ENCODE measurements around the gene HSPA1L. TPM values are rescaled to one million over a fixed set of nuclear protein-coding genes. Genes with fewer than 3 reads are reported as not detected.

HSPA1L gene
- total and polyA plus RNA-seq, 2 experiments from 2014 or later: 0.44 to 0.83 TPM

GRCh38 chr6:31794866-31795615, 20.0 kb downstream of the HSPA1L start:
- TF ChIP-seq EZH2 (IDR thresholded peaks at IDR 0.05; ENCODE audit: low read depth, unreplicated experiment) (no peak), ZNF114 (CRISPR knock-in tag; IDR thresholded peaks at IDR 0.05) (no peak), POLR2AphosphoS5 (IDR thresholded peaks at IDR 0.05; ENCODE audit: low read depth) (no peak), CREB1 (CRISPR knock-in tag; IDR thresholded peaks at IDR 0.05; ENCODE audit: low read depth) (no peak), EZH2phosphoT487 (IDR thresholded peaks at IDR 0.05; ENCODE audit: unreplicated experiment) (no peak), ZNF331 (CRISPR knock-in tag; IDR thresholded peaks at IDR 0.05; ENCODE audit: low read depth) (no peak), NANOG (IDR thresholded peaks at IDR 0.05; ENCODE audit: borderline replicate concordance) (no peak), STAT1 (IDR thresholded peaks at IDR 0.05; ENCODE audit: unreplicated experiment) (no peak)
- TF ChIP-seq, protein P1, sequence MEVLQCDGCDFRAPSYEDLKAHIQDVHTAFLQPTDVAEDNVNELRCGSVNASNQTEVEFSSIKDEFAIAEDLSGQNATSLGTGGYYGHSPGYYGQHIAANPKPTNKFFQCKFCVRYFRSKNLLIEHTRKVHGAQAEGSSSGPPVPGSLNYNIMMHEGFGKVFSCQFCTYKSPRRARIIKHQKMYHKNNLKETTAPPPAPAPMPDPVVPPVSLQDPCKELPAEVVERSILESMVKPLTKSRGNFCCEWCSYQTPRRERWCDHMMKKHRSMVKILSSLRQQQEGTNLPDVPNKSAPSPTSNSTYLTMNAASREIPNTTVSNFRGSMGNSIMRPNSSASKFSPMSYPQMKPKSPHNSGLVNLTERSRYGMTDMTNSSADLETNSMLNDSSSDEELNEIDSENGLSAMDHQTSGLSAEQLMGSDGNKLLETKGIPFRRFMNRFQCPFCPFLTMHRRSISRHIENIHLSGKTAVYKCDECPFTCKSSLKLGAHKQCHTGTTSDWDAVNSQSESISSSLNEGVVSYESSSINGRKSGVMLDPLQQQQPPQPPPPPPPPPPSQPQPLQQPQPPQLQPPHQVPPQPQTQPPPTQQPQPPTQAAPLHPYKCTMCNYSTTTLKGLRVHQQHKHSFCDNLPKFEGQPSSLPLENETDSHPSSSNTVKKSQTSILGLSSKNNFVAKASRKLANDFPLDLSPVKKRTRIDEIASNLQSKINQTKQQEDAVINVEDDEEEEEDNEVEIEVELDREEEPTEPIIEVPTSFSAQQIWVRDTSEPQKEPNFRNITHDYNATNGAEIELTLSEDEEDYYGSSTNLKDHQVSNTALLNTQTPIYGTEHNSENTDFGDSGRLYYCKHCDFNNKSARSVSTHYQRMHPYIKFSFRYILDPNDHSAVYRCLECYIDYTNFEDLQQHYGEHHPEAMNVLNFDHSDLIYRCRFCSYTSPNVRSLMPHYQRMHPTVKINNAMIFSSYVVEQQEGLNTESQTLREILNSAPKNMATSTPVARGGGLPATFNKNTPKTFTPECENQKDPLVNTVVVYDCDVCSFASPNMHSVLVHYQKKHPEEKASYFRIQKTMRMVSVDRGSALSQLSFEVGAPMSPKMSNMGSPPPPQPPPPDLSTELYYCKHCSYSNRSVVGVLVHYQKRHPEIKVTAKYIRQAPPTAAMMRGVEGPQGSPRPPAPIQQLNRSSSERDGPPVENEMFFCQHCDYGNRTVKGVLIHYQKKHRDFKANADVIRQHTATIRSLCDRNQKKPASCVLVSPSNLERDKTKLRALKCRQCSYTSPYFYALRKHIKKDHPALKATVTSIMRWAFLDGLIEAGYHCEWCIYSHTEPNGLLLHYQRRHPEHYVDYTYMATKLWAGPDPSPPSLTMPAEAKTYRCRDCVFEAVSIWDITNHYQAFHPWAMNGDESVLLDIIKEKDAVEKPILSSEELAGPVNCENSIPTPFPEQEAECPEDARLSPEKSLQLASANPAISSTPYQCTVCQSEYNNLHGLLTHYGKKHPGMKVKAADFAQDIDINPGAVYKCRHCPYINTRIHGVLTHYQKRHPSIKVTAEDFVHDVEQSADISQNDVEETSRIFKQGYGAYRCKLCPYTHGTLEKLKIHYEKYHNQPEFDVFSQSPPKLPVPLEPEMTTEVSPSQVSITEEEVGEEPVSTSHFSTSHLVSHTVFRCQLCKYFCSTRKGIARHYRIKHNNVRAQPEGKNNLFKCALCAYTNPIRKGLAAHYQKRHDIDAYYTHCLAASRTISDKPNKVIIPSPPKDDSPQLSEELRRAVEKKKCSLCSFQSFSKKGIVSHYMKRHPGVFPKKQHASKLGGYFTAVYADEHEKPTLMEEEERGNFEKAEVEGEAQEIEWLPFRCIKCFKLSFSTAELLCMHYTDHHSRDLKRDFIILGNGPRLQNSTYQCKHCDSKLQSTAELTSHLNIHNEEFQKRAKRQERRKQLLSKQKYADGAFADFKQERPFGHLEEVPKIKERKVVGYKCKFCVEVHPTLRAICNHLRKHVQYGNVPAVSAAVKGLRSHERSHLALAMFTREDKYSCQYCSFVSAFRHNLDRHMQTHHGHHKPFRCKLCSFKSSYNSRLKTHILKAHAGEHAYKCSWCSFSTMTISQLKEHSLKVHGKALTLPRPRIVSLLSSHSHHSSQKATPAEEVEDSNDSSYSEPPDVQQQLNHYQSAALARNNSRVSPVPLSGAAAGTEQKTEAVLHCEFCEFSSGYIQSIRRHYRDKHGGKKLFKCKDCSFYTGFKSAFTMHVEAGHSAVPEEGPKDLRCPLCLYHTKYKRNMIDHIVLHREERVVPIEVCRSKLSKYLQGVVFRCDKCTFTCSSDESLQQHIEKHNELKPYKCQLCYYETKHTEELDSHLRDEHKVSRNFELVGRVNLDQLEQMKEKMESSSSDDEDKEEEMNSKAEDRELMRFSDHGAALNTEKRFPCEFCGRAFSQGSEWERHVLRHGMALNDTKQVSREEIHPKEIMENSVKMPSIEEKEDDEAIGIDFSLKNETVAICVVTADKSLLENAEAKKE (CRISPR knock-in tag; IDR thresholded peaks at IDR 0.05): no peak
- TF ChIP-seq, protein P2, sequence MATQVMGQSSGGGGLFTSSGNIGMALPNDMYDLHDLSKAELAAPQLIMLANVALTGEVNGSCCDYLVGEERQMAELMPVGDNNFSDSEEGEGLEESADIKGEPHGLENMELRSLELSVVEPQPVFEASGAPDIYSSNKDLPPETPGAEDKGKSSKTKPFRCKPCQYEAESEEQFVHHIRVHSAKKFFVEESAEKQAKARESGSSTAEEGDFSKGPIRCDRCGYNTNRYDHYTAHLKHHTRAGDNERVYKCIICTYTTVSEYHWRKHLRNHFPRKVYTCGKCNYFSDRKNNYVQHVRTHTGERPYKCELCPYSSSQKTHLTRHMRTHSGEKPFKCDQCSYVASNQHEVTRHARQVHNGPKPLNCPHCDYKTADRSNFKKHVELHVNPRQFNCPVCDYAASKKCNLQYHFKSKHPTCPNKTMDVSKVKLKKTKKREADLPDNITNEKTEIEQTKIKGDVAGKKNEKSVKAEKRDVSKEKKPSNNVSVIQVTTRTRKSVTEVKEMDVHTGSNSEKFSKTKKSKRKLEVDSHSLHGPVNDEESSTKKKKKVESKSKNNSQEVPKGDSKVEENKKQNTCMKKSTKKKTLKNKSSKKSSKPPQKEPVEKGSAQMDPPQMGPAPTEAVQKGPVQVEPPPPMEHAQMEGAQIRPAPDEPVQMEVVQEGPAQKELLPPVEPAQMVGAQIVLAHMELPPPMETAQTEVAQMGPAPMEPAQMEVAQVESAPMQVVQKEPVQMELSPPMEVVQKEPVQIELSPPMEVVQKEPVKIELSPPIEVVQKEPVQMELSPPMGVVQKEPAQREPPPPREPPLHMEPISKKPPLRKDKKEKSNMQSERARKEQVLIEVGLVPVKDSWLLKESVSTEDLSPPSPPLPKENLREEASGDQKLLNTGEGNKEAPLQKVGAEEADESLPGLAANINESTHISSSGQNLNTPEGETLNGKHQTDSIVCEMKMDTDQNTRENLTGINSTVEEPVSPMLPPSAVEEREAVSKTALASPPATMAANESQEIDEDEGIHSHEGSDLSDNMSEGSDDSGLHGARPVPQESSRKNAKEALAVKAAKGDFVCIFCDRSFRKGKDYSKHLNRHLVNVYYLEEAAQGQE (IDR thresholded peaks at IDR 0.05; ENCODE audit: unreplicated experiment): no peak
- TF ChIP-seq, protein P3, sequence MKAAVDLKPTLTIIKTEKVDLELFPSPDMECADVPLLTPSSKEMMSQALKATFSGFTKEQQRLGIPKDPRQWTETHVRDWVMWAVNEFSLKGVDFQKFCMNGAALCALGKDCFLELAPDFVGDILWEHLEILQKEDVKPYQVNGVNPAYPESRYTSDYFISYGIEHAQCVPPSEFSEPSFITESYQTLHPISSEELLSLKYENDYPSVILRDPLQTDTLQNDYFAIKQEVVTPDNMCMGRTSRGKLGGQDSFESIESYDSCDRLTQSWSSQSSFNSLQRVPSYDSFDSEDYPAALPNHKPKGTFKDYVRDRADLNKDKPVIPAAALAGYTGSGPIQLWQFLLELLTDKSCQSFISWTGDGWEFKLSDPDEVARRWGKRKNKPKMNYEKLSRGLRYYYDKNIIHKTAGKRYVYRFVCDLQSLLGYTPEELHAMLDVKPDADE (IDR thresholded peaks at IDR 0.05): no peak
- peaks cover 22% of the 10 kb centered on the region for H3K79me2 ChIP-seq (replicated peaks; ENCODE audit: insufficient read depth)
- H2AFZ ChIP-seq: peak overlapping the region; percentile 91

More at GRCh38 chr6:31794866-31795615, 20.0 kb downstream of the HSPA1L start:
- Histone ChIP-seq H3K27me3 (ENCODE audit: insufficient read depth) (no peaks in the 10 kb centered on the region), H3K4me3 (peak overlapping the region; percentile 99), H3K36me3 (ENCODE audit: insufficient read depth) (peaks cover 14% of the 10 kb centered on the region), H3K4me1 (ENCODE audit: insufficient read depth) (no peaks in the 10 kb centered on the region; the same call in 1 of the 2 replicates), H3K27ac (ENCODE audit: low read depth) (peak overlapping the region; percentile 78; the same call in 1 of the 2 replicates), H3K4me2 (peak overlapping the region; percentile 98), H4K20me1 (replicated peaks; ENCODE audit: insufficient read depth) (0 out of 2 replicates have a peak, but pooled peaks cover 5% of the 10 kb centered on the region), H3K9me2 (ENCODE audit: insufficient read depth) (no peaks in the 10 kb centered on the region), H3F3A (replicated peaks; ENCODE audit: low read depth) (peaks cover 35% of the 10 kb centered on the region)
- peak; percentile 27 for DNase-seq (ENCODE audit: low spot score)
- Mint-ChIP-seq H3K4me1 (peaks cover 9% of the 10 kb centered on the region), H3K36me3 (ENCODE audit: low read depth) (peaks cover 49% of the 10 kb centered on the region), H3K4me3 (peak overlapping the region; percentile 95), H3K27me3 (ENCODE audit: insufficient read depth, low read depth, poor library complexity) (peaks cover 13% of the 10 kb centered on the region), H3K27ac (peak overlapping the region; percentile 97), H3K9me3 (no peaks in the 10 kb centered on the region)
- peak; percentile 28 for ATAC-seq

Data from GM23338 (cell line).